HEK293 (cell line): Measurements from ENCODE around the gene ROR2.

Experiments used
- CTCF ChIA-PET: fragments of 350-600 bp; formaldehyde crosslinking; extraction: SDS; loops from one replicate; lab custom pipeline; 2021; ENCODE audit warnings: antibody characterized with exemption; lab: Yijun Ruan, JAX
- POLR2A ChIA-PET: fragments of 300-600 bp; formaldehyde crosslinking; extraction: SDS; loops from one replicate; lab custom pipeline; 2020; ENCODE audit warnings: antibody characterized with exemption, inconsistent platforms; lab: Yijun Ruan, JAX
- H3K27ac ChIP-seq: fragments of 200-500 bp; sonication (Bioruptor generic); 2 replicates; pipeline ENCODE4 v1.5.1; 2014; ENCODE audit warnings: low read depth, low read length, control low read depth, inconsistent platforms; ENCODE audit errors: extremely low read depth
- H3K36me3 ChIP-seq, 2 experiments: fragments of 200-500 bp in 1 of 2; sonication (Bioruptor generic) in 1 of 2; 1 replicate in 1 of 2; 2 replicates in 1 of 2; pipeline ENCODE4 v1.5.1; 2014 to 2017; ENCODE audit warnings: inconsistent platforms in 2 of 2, low read length in 2 of 2; ENCODE audit not compliant: control insufficient read depth in 2 of 2, insufficient read depth in 1 of 2
- H3K4me1 ChIP-seq: fragments of 200-500 bp; sonication (Bioruptor generic); 2 replicates; pipeline ENCODE4 v1.5.1; 2014; ENCODE audit warnings: mild to moderate bottlenecking, low read length, inconsistent platforms; ENCODE audit not compliant: control insufficient read depth, insufficient read depth
- H3K4me3 ChIP-seq: 2 replicates; pipeline ENCODE4 v1.5.1; 2011; ENCODE audit warnings: low read depth, mild to moderate bottlenecking, control low read depth, low read length, moderate library complexity
- H3K9me3 ChIP-seq: fragments of 200-500 bp; sonication (Bioruptor generic); 2 replicates; pipeline ENCODE4 v1.5.1; 2014; ENCODE audit warnings: low read depth, low read length, inconsistent platforms; ENCODE audit not compliant: control insufficient read depth, insufficient read depth
- GLI2 ChIP-seq: fragments of 450-650 bp; formaldehyde crosslinking; IDR thresholded peaks from 2 replicates; pipeline ENCODE4; 2017; ENCODE audit warnings: missing biosample characterization, missing genetic modification characterization, low read depth, borderline replicate concordance
- GLIS1 ChIP-seq: fragments of 450-650 bp; formaldehyde crosslinking; IDR thresholded peaks from 2 replicates; pipeline ENCODE4 v1.5.1; 2016; ENCODE audit warnings: missing biosample characterization, missing genetic modification characterization
- MEIS1 ChIP-seq: sonication (generic); formaldehyde crosslinking; IDR thresholded peaks from 2 replicates; pipeline ENCODE4 v1.8.1; 2022; ENCODE audit warnings: missing genetic modification reagents, mild to moderate bottlenecking, borderline replicate concordance
- PRDM1 ChIP-seq: fragments of 450-650 bp; formaldehyde crosslinking; IDR thresholded peaks from 2 replicates; pipeline ENCODE4; 2016; ENCODE audit warnings: missing biosample characterization, missing genetic modification characterization
- RBAK ChIP-seq: fragments of 450-650 bp; formaldehyde crosslinking; IDR thresholded peaks from 2 replicates; pipeline ENCODE4 v1.5.1; 2016; ENCODE audit warnings: missing biosample characterization, missing genetic modification characterization
- SALL2 ChIP-seq: fragments of 450-650 bp; formaldehyde crosslinking; IDR thresholded peaks from 2 replicates; pipeline ENCODE4 v1.5.0; 2017; ENCODE audit warnings: missing biosample characterization, mild to moderate bottlenecking, missing genetic modification characterization, borderline replicate concordance
- YY1 ChIP-seq: fragments of 450-650 bp; formaldehyde crosslinking; IDR thresholded peaks from 2 replicates; pipeline ENCODE4 v1.5.1; 2018; ENCODE audit warnings: missing biosample characterization, missing genetic modification characterization
- ZIC2 ChIP-seq: fragments of 450-650 bp; formaldehyde crosslinking; IDR thresholded peaks from 2 replicates; pipeline ENCODE4 v1.5.1; 2016; ENCODE audit warnings: missing biosample characterization, missing genetic modification characterization
- ZNF391 ChIP-seq: fragments of 450-650 bp; formaldehyde crosslinking; IDR thresholded peaks from 2 replicates; pipeline ENCODE4 v1.5.1; 2016; ENCODE audit warnings: low read depth, missing biosample characterization, missing genetic modification characterization, borderline replicate concordance
- ZNF449 ChIP-seq: fragments of 450-650 bp; formaldehyde crosslinking; IDR thresholded peaks from 2 replicates; pipeline ENCODE4 v1.5.1; 2017; ENCODE audit warnings: missing biosample characterization, mild to moderate bottlenecking, missing genetic modification characterization, moderate library complexity
- ZNF510 ChIP-seq: fragments of 450-650 bp; formaldehyde crosslinking; IDR thresholded peaks from 2 replicates; pipeline ENCODE4 v1.5.1; 2018; ENCODE audit warnings: mild to moderate bottlenecking, missing genetic modification characterization, missing biosample characterization; ENCODE audit not compliant: insufficient replicate concordance
- ZNF514 ChIP-seq: fragments of 450-650 bp; formaldehyde crosslinking; IDR thresholded peaks from 2 replicates; pipeline ENCODE4 v1.5.1; 2016; ENCODE audit warnings: missing biosample characterization, missing genetic modification characterization
- ZNF529 ChIP-seq: fragments of 450-650 bp; formaldehyde crosslinking; IDR thresholded peaks from 2 replicates; pipeline ENCODE4 v1.5.1; 2017; ENCODE audit warnings: missing genetic modification characterization, missing biosample characterization; ENCODE audit not compliant: insufficient replicate concordance
- ZNF549 ChIP-seq: fragments of 450-650 bp; IDR thresholded peaks from 2 replicates; pipeline ENCODE4 v1.5.1; 2018; ENCODE audit warnings: missing biosample characterization, missing genetic modification characterization, mild to moderate bottlenecking, inconsistent platforms, moderate library complexity
- ZNF658 ChIP-seq: fragments of 450-650 bp; formaldehyde crosslinking; IDR thresholded peaks from 2 replicates; pipeline ENCODE4; 2016; ENCODE audit warnings: missing biosample characterization, missing genetic modification characterization
- ZNF76 ChIP-seq: fragments of 450-650 bp; formaldehyde crosslinking; IDR thresholded peaks from 2 replicates; pipeline ENCODE4; 2016; ENCODE audit warnings: low read depth, missing biosample characterization, missing genetic modification characterization, borderline replicate concordance
- ZNF791 ChIP-seq: fragments of 450-650 bp; formaldehyde crosslinking; IDR thresholded peaks from 2 replicates; pipeline ENCODE4 v1.5.1; 2016; ENCODE audit warnings: missing biosample characterization, missing genetic modification characterization
- TF ChIP-seq, protein P1 (sequence below): fragments of 450-650 bp; formaldehyde crosslinking; IDR thresholded peaks from 2 replicates; pipeline ENCODE4 v1.5.1; 2016; ENCODE audit warnings: missing biosample characterization, missing genetic modification characterization, low read depth
- TF ChIP-seq, protein P2 (sequence below): fragments of 450-650 bp; formaldehyde crosslinking; IDR thresholded peaks from 2 replicates; pipeline ENCODE4 v1.5.1; 2016; ENCODE audit warnings: missing biosample characterization, missing genetic modification characterization, borderline replicate concordance

ROR2 gene

DNA sequence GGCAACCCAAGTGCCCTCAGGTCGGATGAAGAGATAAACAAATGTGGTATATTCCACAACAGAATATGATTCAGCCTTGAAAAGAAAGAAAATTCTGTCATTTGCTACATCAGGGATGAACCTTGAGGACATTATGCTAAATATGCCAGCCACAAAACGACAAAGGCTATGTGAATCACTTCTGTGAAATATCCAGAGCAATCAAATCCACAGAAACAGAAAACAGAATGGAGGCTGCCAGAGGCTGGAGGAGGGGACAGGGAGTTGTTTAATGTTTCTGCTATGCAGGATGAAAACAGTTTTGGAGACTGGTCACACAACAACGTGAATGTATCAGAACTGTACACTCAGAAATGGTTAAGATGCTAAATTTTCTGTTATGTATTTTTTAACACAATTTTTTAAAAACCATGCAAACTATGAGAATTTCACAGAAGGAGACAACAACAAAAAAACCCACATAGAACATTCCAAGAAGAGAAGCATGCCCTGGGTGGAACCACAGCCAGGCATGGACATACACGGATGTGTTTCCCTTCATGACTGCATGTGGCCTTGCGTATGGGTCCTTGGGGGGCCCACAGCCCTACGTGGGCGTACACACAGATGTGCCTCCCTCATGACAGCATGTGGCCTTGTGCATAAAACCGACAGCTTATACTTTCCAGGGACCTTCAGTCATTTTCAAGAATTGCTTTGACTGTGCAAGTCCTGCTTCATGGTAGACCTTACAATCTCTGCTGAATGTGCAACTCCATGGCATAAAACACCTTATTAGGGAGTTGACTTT lies 146.7 kb downstream of the ROR2 start:
- no peaks in the 10 kb centered on the region for H3K36me3 ChIP-seq
- no peaks in the 10 kb centered on the region for H3K9me3 ChIP-seq
- H3K4me1 ChIP-seq = no peaks in the 10 kb centered on the region
- CTCF ChIA-PET = interaction anchor here (0.5 to 0.6 kb wide), 2 partner anchors 33 to 831 kb away, joined by 3 to 5 read pairs; no protein-coding TSS in a partner anchor
- no peak overlapping the region for H3K4me3 ChIP-seq
- no peak overlapping the region for H3K27ac ChIP-seq
- POLR2A ChIA-PET = no interaction called here
- TF ChIP-seq ZNF449 (tag by site-specific recombination) (no peak), ZNF514 (tag by site-specific recombination) (no peak), MEIS1 (no peak), ZNF529 (tag by site-specific recombination) (no peak), GLIS1 (tag by site-specific recombination) (no peak), ZNF391 (tag by site-specific recombination) (no peak), ZIC2 (tag by site-specific recombination) (no peak), ZNF510 (no peak), RBAK (no peak), YY1 (tag by site-specific recombination) (no peak), ZNF658 (no peak), ZNF76 (tag by site-specific recombination) (no peak), PRDM1 (tag by site-specific recombination) (no peak), ZNF549 (tag by site-specific recombination) (no peak), ZNF791 (tag by site-specific recombination) (no peak), SALL2 (tag by site-specific recombination) (no peak), GLI2 (tag by site-specific recombination) (no peak)
- TF ChIP-seq, protein P1, sequence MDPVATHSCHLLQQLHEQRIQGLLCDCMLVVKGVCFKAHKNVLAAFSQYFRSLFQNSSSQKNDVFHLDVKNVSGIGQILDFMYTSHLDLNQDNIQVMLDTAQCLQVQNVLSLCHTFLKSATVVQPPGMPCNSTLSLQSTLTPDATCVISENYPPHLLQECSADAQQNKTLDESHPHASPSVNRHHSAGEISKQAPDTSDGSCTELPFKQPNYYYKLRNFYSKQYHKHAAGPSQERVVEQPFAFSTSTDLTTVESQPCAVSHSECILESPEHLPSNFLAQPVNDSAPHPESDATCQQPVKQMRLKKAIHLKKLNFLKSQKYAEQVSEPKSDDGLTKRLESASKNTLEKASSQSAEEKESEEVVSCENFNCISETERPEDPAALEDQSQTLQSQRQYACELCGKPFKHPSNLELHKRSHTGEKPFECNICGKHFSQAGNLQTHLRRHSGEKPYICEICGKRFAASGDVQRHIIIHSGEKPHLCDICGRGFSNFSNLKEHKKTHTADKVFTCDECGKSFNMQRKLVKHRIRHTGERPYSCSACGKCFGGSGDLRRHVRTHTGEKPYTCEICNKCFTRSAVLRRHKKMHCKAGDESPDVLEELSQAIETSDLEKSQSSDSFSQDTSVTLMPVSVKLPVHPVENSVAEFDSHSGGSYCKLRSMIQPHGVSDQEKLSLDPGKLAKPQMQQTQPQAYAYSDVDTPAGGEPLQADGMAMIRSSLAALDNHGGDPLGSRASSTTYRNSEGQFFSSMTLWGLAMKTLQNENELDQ = no peak
- TF ChIP-seq, protein P2, sequence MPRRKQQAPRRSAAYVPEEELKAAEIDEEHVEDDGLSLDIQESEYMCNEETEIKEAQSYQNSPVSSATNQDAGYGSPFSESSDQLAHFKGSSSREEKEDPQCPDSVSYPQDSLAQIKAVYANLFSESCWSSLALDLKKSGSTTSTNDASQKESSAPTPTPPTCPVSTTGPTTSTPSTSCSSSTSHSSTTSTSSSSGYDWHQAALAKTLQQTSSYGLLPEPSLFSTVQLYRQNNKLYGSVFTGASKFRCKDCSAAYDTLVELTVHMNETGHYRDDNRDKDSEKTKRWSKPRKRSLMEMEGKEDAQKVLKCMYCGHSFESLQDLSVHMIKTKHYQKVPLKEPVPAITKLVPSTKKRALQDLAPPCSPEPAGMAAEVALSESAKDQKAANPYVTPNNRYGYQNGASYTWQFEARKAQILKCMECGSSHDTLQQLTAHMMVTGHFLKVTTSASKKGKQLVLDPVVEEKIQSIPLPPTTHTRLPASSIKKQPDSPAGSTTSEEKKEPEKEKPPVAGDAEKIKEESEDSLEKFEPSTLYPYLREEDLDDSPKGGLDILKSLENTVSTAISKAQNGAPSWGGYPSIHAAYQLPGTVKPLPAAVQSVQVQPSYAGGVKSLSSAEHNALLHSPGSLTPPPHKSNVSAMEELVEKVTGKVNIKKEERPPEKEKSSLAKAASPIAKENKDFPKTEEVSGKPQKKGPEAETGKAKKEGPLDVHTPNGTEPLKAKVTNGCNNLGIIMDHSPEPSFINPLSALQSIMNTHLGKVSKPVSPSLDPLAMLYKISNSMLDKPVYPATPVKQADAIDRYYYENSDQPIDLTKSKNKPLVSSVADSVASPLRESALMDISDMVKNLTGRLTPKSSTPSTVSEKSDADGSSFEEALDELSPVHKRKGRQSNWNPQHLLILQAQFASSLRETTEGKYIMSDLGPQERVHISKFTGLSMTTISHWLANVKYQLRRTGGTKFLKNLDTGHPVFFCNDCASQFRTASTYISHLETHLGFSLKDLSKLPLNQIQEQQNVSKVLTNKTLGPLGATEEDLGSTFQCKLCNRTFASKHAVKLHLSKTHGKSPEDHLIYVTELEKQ (tag by site-specific recombination) = no peak
- TF ChIP-seq, all 188 proteins: peak for 0
